B cell (primary cell): ENCODE data around the gene GSDMA. TPM values are rescaled to one million over a fixed set of nuclear protein-coding genes. Genes with fewer than 3 reads are reported as not detected.

ENCODE experiments used
- ATAC-seq: fragments of 200-7000 bp; cut with Tn5 transposase; one replicate; pipeline ENCODE4 v1.10.0; 2021; ENCODE audit warnings: low read depth, mild to moderate bottlenecking, moderate number of reproducible peaks, moderate library complexity
- CTCF ChIA-PET: fragments of 350-600 bp; sonication (Branson Sonifier 250); formaldehyde crosslinking; loops from one replicate; lab custom pipeline; 2021; ENCODE audit warnings: antibody characterized with exemption, inconsistent platforms; lab: Charles Lee
- POLR2A ChIA-PET: fragments of 350-600 bp; sonication (Branson Sonifier 250); formaldehyde crosslinking; loops from one replicate; lab custom pipeline; 2021; ENCODE audit warnings: antibody characterized with exemption; lab: Charles Lee
- DNase-seq: peaks from one replicate; pipeline ENCODE4 v3.0.0; 2013
- H2AFZ ChIP-seq: 2 replicates; pipeline ENCODE4 v1.6.1; 2012; ENCODE audit warnings: mild to moderate bottlenecking, low read depth, low read length; ENCODE audit not compliant: insufficient read depth, poor library complexity, severe bottlenecking
- H3K27ac ChIP-seq, 2 donors: 1 replicate in 1 of 2; 2 replicates in 1 of 2; pipeline ENCODE4 v1.5.1; 2012 to 2013; ENCODE audit warnings: low read length in 2 of 2, mild to moderate bottlenecking in 2 of 2, moderate library complexity in 1 of 2
- H3K27me3 ChIP-seq, 4 experiments: fragments of 200-600 bp in 1 of 4; sonication (generic) in 1 of 4; replicated peaks in 1 of 4; 1 replicate in 2 of 4; 2 replicates in 2 of 4; pipeline versions ENCODE4 v1.6.1 to v1.7.0; 2013 to 2016; ENCODE audit warnings: low read length in 3 of 4, mild to moderate bottlenecking in 2 of 4, mixed read lengths in 1 of 4, moderate library complexity in 1 of 4; ENCODE audit not compliant: insufficient read depth in 4 of 4, control insufficient read depth in 3 of 4; ENCODE audit errors: control extremely low read depth in 1 of 4
- H3K36me3 ChIP-seq, 2 experiments: replicated peaks in 1 of 2; 1 replicate in 1 of 2; 2 replicates in 1 of 2; pipeline versions ENCODE4 v1.6.1 to v1.7.1; 2013; ENCODE audit warnings: low read length in 1 of 2; ENCODE audit not compliant: insufficient read depth in 2 of 2, control insufficient read depth in 1 of 2; ENCODE audit errors: control extremely low read depth in 1 of 2, extremely low read depth in 1 of 2
- H3K4me1 ChIP-seq, 2 donors: fragments of 200-600 bp in 1 of 2; sonication (generic) in 1 of 2; 1 replicate in 1 of 2; 2 replicates in 1 of 2; pipeline versions ENCODE4 v1.5.1 to v1.6.1; 2013 to 2017; ENCODE audit warnings: low read length in 2 of 2; ENCODE audit not compliant: control insufficient read depth in 2 of 2, insufficient read depth in 2 of 2
- H3K4me2 ChIP-seq: replicated peaks from 2 replicates; pipeline ENCODE3; 2012; ENCODE audit warnings: mild to moderate bottlenecking, low read depth, low read length; ENCODE audit not compliant: poor library complexity, severe bottlenecking
- H3K4me3 ChIP-seq, 5 experiments: fragments of 200-600 bp in 1 of 5; sonication (generic) in 1 of 5; 1 replicate in 3 of 5; 2 replicates in 2 of 5; pipeline versions ENCODE4 v1.5.1 to v1.7.0; 2011 to 2016; ENCODE audit warnings: low read length in 4 of 5, mild to moderate bottlenecking in 4 of 5, low read depth in 2 of 5, control low read depth in 1 of 5, moderate library complexity in 1 of 5; ENCODE audit not compliant: insufficient read depth in 1 of 5; ENCODE audit errors: control extremely low read depth in 1 of 5, extremely low read depth in 1 of 5
- H3K79me2 ChIP-seq: fragments of 200-600 bp; sonication (generic); one replicate; pipeline ENCODE4 v1.6.0; 2016; ENCODE audit warnings: low read length; ENCODE audit not compliant: control insufficient read depth, insufficient read depth
- H3K9ac ChIP-seq: fragments of 200-600 bp; sonication (generic); 2 replicates; pipeline ENCODE4 v1.6.1; 2017; ENCODE audit warnings: mild to moderate bottlenecking, low read length, moderate library complexity
- H3K9me3 ChIP-seq, 3 donors: one replicate each; pipeline versions ENCODE4 v1.6.1 to v1.7.1; 2013; ENCODE audit warnings: low read length in 2 of 3; ENCODE audit not compliant: control insufficient read depth in 2 of 3, insufficient read depth in 1 of 3; ENCODE audit errors: control extremely low read depth in 1 of 3
- H4K20me1 ChIP-seq: 2 replicates; pipeline ENCODE4 v1.6.0; 2012; ENCODE audit warnings: mild to moderate bottlenecking, low read length; ENCODE audit not compliant: insufficient read depth, control insufficient read depth, poor library complexity, severe bottlenecking
- H3K27ac Mint-ChIP-seq: one replicate; pipeline ENCODE4 v1.8.0; 2021; ENCODE audit warnings: mixed read lengths
- H3K27me3 Mint-ChIP-seq: one replicate; pipeline ENCODE4 v1.8.0; 2021; ENCODE audit warnings: mixed read lengths
- H3K4me1 Mint-ChIP-seq: one replicate; pipeline ENCODE4 v1.8.0; 2021; ENCODE audit warnings: mixed read lengths
- H3K4me3 Mint-ChIP-seq: one replicate; pipeline ENCODE4 v1.8.0; 2021; ENCODE audit warnings: mixed read lengths
- H3K9me3 Mint-ChIP-seq: one replicate; pipeline ENCODE4 v1.8.0; 2022; ENCODE audit warnings: mixed read lengths; ENCODE audit not compliant: insufficient read depth
- CTCF ChIP-seq: fragments of 200-600 bp; IDR thresholded peaks from one replicate; pipeline ENCODE4 v1.8.0; 2022; ENCODE audit warnings: antibody characterized with exemption, mild to moderate bottlenecking
- EZH2 ChIP-seq: IDR thresholded peaks from 2 replicates; pipeline ENCODE4 v1.6.1; 2012; ENCODE audit warnings: borderline replicate concordance, low read depth, mild to moderate bottlenecking, moderate library complexity, low read length; ENCODE audit not compliant: insufficient read depth, poor library complexity, severe bottlenecking
- WGBS: methylation state at CpG from one replicate; pipeline ENCODE4 v1.1.5; 2013; ENCODE audit warnings: missing lambda C conversion rate; ENCODE audit not compliant: insufficient coverage; 5-methylcytosine and 5-hydroxymethylcytosine counted together
- intact Hi-C: fragments of 100-400 bp; cut with micrococcal nuclease; formaldehyde crosslinking; loops from one replicate; pipeline ENCODE4 v1.10.0; 2022
- polyA plus RNA-seq: library from polyadenylated mRNA; depleted of rRNA; stranded (reverse); fragments of >200 nt; gene quantifications from 2 replicates; pipeline ENCODE4 v1.2.3, GENCODE V29; 2012
- total RNA-seq, 2 donors: library from RNA; stranded (reverse); fragments of 120-200 nt in 1 of 2; gene quantifications; 1 replicate in 1 of 2; 2 replicates in 1 of 2; pipeline versions ENCODE4 v1.2.3 to v1.2.4, GENCODE V29; 2013 to 2022

Gene GSDMA
- total and polyA plus RNA-seq, 2 donors (not counting 1 experiment from before 2014, with no cell fraction given), result 0.09 TPM; not detected in 1

GRCh38 chr17:39971076-39971603 lies 8.3 kb downstream of the GSDMA start:
- H3K4me2 ChIP-seq, result no peak overlapping the region
- peaks cover 5 to 7% of the 10 kb centered on the region in 2 donors for H3K4me1 ChIP-seq
- 89% methylated on average over 3 of the region's 4 CpGs for WGBS
- no peaks in the 10 kb centered on the region for H3K36me3 ChIP-seq
- peaks cover 50% of the 10 kb centered on the region for H3K27me3 Mint-ChIP-seq
- ChIA-PET POLR2A (no interaction called here), CTCF (no interaction called here)
- no peaks in the 10 kb centered on the region for H4K20me1 ChIP-seq
- H3K9me3 ChIP-seq, result no peaks in the 10 kb centered on the region
- H3K27ac Mint-ChIP-seq, result no peak overlapping the region
- TF ChIP-seq EZH2, result no peak
- no peak for TF ChIP-seq CTCF
- H3K9me3 Mint-ChIP-seq, result no peaks in the 10 kb centered on the region
- DNase-seq (no peak), ATAC-seq (no peak)
- H3K79me2 ChIP-seq, result no peaks in the 10 kb centered on the region
- H3K9ac ChIP-seq, result no peak overlapping the region
- H3K4me1 Mint-ChIP-seq, result no peaks in the 10 kb centered on the region
- intact Hi-C loops, result no loop called here
- peaks cover 0 to 7% (median 3%) of the 10 kb centered on the region in 4 experiments for H3K27me3 ChIP-seq
- H3K27ac ChIP-seq, result no peak overlapping the region
- no peak overlapping the region for H2AFZ ChIP-seq
- H3K4me3 ChIP-seq, result no peak overlapping the region
- no peak overlapping the region for H3K4me3 Mint-ChIP-seq

- TF ChIP-seq CTCF (no peak), EZH2 (no peak)
- CTCF ChIA-PET, result interaction anchor here (0.6 to 1.2 kb wide), 2 partner anchors 8 to 461 kb away, joined by 4 to 5 read pairs; partner anchors contain the start of gene PSMD3
- intact Hi-C loops, result no loop called here
- H3K4me3 ChIP-seq, result no peak overlapping the region
- H3K27me3 ChIP-seq, result peaks cover 0 to 7% (median 3%) of the 10 kb centered on the region in 4 experiments
- POLR2A ChIA-PET, result no interaction called here
- H3K4me2 ChIP-seq, result no peak overlapping the region
- H2AFZ ChIP-seq, result no peak overlapping the region
- peaks cover 5 to 7% of the 10 kb centered on the region in 2 donors for H3K4me1 ChIP-seq
- H3K36me3 ChIP-seq, result no peaks in the 10 kb centered on the region
- no peak overlapping the region for H3K27ac ChIP-seq
- WGBS, result 33% methylated on average over 2 of the region's 3 CpGs
- Mint-ChIP-seq H3K27me3 (peaks cover 47% of the 10 kb centered on the region), H3K9me3 (no peaks in the 10 kb centered on the region), H3K4me1 (no peaks in the 10 kb centered on the region), H3K4me3 (no peak overlapping the region), H3K27ac (no peak overlapping the region)
- no peaks in the 10 kb centered on the region for H3K9me3 ChIP-seq
- H4K20me1 ChIP-seq, result no peaks in the 10 kb centered on the region
- no peaks in the 10 kb centered on the region for H3K79me2 ChIP-seq
- no peak for ATAC-seq
- no peak for DNase-seq
- no peak overlapping the region for H3K9ac ChIP-seq
Observed at GRCh38 chr17:39972271-39972670, 9.5 kb downstream of the GSDMA start.
